Activated CD4-positive, alpha-beta T cell treated with anti-CD3 and anti-CD28 coated beads, Interleukin-2, amount 10 ng/mL, durations not matched to agents 7 days and 5 days (primary cell): ENCODE data around the gene VSX1. TPM values are rescaled to one million over a fixed set of nuclear protein-coding genes. Genes with fewer than 3 reads are reported as not detected.
A peak's percentile ranks its signal among the peaks of the same experiment; 100 is the strongest.

Source experiments
- CTCF ChIA-PET: fragments of 350-600 bp; sonication (Branson Sonifier 250); formaldehyde crosslinking; loops from one replicate; lab custom pipeline; 2021; ENCODE audit warnings: antibody characterized with exemption; lab: Charles Lee
- POLR2A ChIA-PET: fragments of 350-600 bp; sonication (Branson Sonifier 250); formaldehyde crosslinking; loops from one replicate; lab custom pipeline; 2021; ENCODE audit warnings: antibody characterized with exemption; lab: Charles Lee
- DNase-seq: peaks from one replicate; pipeline ENCODE4 v3.0.0-alpha.2; 2020
- H3K27ac Mint-ChIP-seq: one replicate; pipeline ENCODE4 v1.8.0; 2021; ENCODE audit warnings: mild to moderate bottlenecking, moderate library complexity, mixed read lengths
- H3K27me3 Mint-ChIP-seq: one replicate; pipeline ENCODE4 v1.8.0; 2021; ENCODE audit warnings: mixed read lengths
- H3K36me3 Mint-ChIP-seq: one replicate; pipeline ENCODE4 v1.8.0; 2021; ENCODE audit warnings: low read depth, mixed read lengths
- H3K4me1 Mint-ChIP-seq: one replicate; pipeline ENCODE4 v1.8.0; 2021; ENCODE audit warnings: mixed read lengths
- H3K4me3 Mint-ChIP-seq: one replicate; pipeline ENCODE4 v1.8.0; 2021; ENCODE audit warnings: mild to moderate bottlenecking, moderate library complexity, mixed read lengths
- H3K9me3 Mint-ChIP-seq: one replicate; pipeline ENCODE4 v1.8.0; 2021; ENCODE audit warnings: mixed read lengths
- total RNA-seq, 2 experiments: library from RNA; stranded (reverse); gene quantifications; one replicate each; pipeline ENCODE4 v1.2.3, GENCODE V29; 2021

VSX1 gene
- total RNA-seq, 2 experiments from 2014 or later: not detected

GRCh38 chr20:25083773-25084625, 2.1 kb upstream of the VSX1 start:
- CTCF ChIA-PET: interaction anchor here (0.5 kb wide), 1 partner anchor 38 kb away, joined by 3 read pairs; no protein-coding TSS in a partner anchor
- H3K27me3 Mint-ChIP-seq: peaks cover 64% of the 10 kb centered on the region
- H3K4me3 Mint-ChIP-seq: peak overlapping the region; percentile 13
- H3K4me1 Mint-ChIP-seq: peaks cover 17% of the 10 kb centered on the region
- H3K36me3 Mint-ChIP-seq: no peaks in the 10 kb centered on the region
- DNase-seq: peak; percentile 42
- H3K27ac Mint-ChIP-seq: no peak overlapping the region
- H3K9me3 Mint-ChIP-seq: no peaks in the 10 kb centered on the region
- POLR2A ChIA-PET: no interaction called here

DNA sequence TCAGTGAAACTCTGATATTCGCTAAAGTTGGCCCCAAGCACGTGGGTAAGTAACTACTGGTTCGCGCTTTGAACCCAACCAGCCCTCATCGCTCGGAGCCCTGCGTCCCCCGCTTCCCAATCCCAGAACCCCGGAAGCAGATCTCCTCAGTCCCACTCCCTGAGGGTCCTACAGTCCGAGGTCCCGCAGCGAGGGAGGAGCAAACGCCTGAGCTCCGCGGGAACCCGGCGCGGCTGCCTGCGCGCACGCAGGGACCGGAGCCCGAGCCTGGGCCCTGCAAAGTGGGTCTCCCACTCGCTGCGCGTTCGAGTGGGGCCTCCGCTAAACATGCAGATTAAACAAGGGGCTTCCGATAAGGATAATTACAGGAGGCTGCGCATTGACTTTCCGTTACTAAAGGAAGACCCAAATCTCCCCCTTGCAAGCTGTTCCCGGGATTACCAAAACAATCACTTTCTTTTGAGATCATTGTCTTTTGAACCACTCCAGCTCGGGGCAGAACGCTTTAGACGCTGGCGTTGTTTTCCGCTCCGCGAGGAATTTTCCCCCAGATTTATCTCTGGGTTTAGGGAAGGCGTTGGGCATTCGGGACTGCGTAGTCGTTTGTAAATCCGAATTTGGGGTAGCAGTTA, 1.3 kb upstream of the VSX1 start:
- DNase-seq: no peak
- POLR2A ChIA-PET: no interaction called here
- Mint-ChIP-seq H3K4me1 (peaks cover 17% of the 10 kb centered on the region), H3K36me3 (no peaks in the 10 kb centered on the region), H3K27me3 (peaks cover 71% of the 10 kb centered on the region), H3K9me3 (no peaks in the 10 kb centered on the region), H3K27ac (no peak overlapping the region), H3K4me3 (no peak overlapping the region)
- CTCF ChIA-PET: interaction anchor here (1.4 kb wide), 1 partner anchor 91 kb away, joined by 3 read pairs; the partner anchor contains the start of gene APMAP

- CTCF ChIA-PET: interaction anchor here (1.4 kb wide), 1 partner anchor 90 kb away, joined by 3 read pairs; the partner anchor contains the start of gene APMAP
- POLR2A ChIA-PET: no interaction called here
These were observed 545 bp upstream of the VSX1 start for GRCh38 chr20:25082498-25082873.

GRCh38 chr20:25081065-25081729, 744 bp downstream of the VSX1 start:
- Mint-ChIP-seq H3K27me3 (peaks cover 86% of the 10 kb centered on the region), H3K36me3 (no peaks in the 10 kb centered on the region), H3K27ac (no peak overlapping the region), H3K4me3 (no peak overlapping the region), H3K4me1 (peaks cover 20% of the 10 kb centered on the region), H3K9me3 (no peaks in the 10 kb centered on the region)
- ChIA-PET POLR2A (no interaction called here), CTCF (no interaction called here)
- DNase-seq: peak; percentile 47

More at GRCh38 chr20:25082498-25082873, 545 bp upstream of the VSX1 start:
- no peak overlapping the region for H3K4me3 Mint-ChIP-seq
- peaks cover 79% of the 10 kb centered on the region for H3K27me3 Mint-ChIP-seq
- no peak for DNase-seq
- H3K4me1 Mint-ChIP-seq: peaks cover 17% of the 10 kb centered on the region
- no peaks in the 10 kb centered on the region for H3K36me3 Mint-ChIP-seq
- peak overlapping the region; percentile 25 for H3K27ac Mint-ChIP-seq
- no peaks in the 10 kb centered on the region for H3K9me3 Mint-ChIP-seq

- H3K36me3 Mint-ChIP-seq: no peaks in the 10 kb centered on the region
- H3K27me3 Mint-ChIP-seq: peaks cover 82% of the 10 kb centered on the region
- no peak for DNase-seq
- no peaks in the 10 kb centered on the region for H3K9me3 Mint-ChIP-seq
- H3K4me3 Mint-ChIP-seq: no peak overlapping the region
- CTCF ChIA-PET: interaction anchor here (1.1 to 1.5 kb wide), 3 partner anchors 11 to 25 kb away, joined by 3 to 4 read pairs (median 3); no protein-coding TSS in a partner anchor
- peaks cover 17% of the 10 kb centered on the region for H3K4me1 Mint-ChIP-seq
- H3K27ac Mint-ChIP-seq: no peak overlapping the region
- POLR2A ChIA-PET: no interaction called here
These were observed 2.8 kb downstream of the VSX1 start for GRCh38 chr20:25079171-25079570.

DNA sequence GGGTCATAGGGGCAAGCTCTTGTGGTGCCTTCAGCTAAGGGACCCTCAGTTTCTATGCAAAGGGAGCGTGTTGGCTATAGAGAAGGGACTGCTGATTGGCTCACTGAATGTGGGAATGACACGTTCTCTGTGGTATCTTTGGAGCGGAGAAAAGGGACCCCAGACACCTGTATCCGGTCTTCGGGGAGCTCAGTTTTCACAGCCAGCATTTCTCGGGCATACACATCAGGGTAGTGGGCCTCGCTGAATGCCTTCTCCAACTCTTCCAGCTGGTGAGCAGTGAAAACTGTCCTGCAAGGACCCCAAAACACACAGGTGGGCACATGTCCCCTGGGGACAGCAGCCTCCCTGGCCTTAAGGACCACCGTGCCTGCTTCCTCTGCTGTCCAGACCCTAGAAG, 3.3 kb downstream of the VSX1 start:
- peaks cover 13% of the 10 kb centered on the region for H3K4me1 Mint-ChIP-seq
- ChIA-PET POLR2A (no interaction called here), CTCF (interaction anchor here (1.1 to 1.5 kb wide), 3 partner anchors 11 to 24 kb away, joined by 3 to 4 read pairs (median 3); no protein-coding TSS in a partner anchor)
- H3K36me3 Mint-ChIP-seq: no peaks in the 10 kb centered on the region
- no peaks in the 10 kb centered on the region for H3K9me3 Mint-ChIP-seq
- H3K27ac Mint-ChIP-seq: no peak overlapping the region
- no peak overlapping the region for H3K4me3 Mint-ChIP-seq
- H3K27me3 Mint-ChIP-seq: peaks cover 80% of the 10 kb centered on the region
- no peak for DNase-seq

DNA sequence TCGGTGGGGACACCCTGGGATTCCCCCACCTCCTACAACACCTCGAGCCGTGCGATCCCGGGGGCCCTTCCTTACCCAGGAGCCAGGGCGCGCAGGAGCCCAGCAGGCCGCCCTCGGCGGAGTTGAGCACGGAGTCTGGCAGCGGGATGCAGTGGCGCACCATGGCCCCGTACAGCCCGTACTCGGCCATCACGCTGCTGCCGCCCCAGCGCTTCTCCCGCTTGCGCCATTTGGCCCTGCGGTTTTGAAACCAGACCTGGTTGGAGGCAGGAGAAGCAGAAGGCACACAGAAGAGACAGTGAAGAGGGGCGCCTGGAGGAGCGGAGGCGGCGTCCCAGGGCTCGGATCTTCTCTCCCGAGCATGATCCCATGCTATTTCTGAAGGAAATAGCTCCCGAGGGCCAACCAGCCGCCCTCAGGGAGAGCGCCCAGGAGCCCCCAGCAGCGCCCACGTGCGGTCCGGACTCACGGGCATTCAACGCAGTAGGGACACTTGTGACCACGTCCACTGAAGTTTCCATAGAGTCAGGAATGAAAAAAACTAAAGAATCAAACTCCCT, 4.3 kb downstream of the VSX1 start:
- Mint-ChIP-seq H3K36me3 (no peaks in the 10 kb centered on the region), H3K27me3 (peaks cover 79% of the 10 kb centered on the region), H3K4me3 (no peak overlapping the region), H3K9me3 (no peaks in the 10 kb centered on the region), H3K4me1 (peaks cover 9% of the 10 kb centered on the region), H3K27ac (no peak overlapping the region)
- DNase-seq: no peak
- ChIA-PET CTCF (interaction anchor here (1.5 kb wide), 1 partner anchor 10 kb away, joined by 3 read pairs; no protein-coding TSS in a partner anchor), POLR2A (no interaction called here)

- CTCF ChIA-PET: no interaction called here
- H3K4me3 Mint-ChIP-seq: no peak overlapping the region
These were observed 5.0 kb downstream of the VSX1 start for GRCh38 chr20:25076731-25077609.

DNA sequence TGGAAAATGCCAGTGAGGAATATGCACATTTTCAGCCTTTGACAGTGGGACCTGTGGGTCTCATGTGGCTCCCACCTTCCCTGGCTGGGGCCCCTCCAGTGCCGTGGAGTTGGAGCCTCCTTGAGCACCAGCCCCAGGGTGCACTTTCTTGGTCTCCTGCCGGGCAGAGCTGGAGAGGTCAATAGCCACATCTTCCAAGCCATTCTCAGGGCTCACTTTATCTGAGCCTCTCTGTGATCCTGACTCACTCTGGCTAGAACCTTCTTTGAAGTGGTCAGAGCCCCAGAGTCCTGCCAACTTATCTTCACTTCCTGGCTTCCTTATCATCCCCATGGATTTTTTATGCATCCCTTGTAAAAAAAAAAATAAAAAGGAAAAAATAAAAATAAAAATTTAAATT, 5.7 kb downstream of the VSX1 start:
- H3K36me3 Mint-ChIP-seq: no peaks in the 10 kb centered on the region
- ChIA-PET CTCF (no interaction called here), POLR2A (no interaction called here)
- peaks cover 85% of the 10 kb centered on the region for H3K27me3 Mint-ChIP-seq
- no peak overlapping the region for H3K27ac Mint-ChIP-seq
- peaks cover 5% of the 10 kb centered on the region for H3K4me1 Mint-ChIP-seq
- no peak overlapping the region for H3K4me3 Mint-ChIP-seq
- no peak for DNase-seq
- no peaks in the 10 kb centered on the region for H3K9me3 Mint-ChIP-seq

More at GRCh38 chr20:25076731-25077609, 5.0 kb downstream of the VSX1 start:
- no peak overlapping the region for H3K27ac Mint-ChIP-seq
- peaks cover 5% of the 10 kb centered on the region for H3K4me1 Mint-ChIP-seq
- POLR2A ChIA-PET: no interaction called here
- H3K27me3 Mint-ChIP-seq: peaks cover 81% of the 10 kb centered on the region
- H3K9me3 Mint-ChIP-seq: no peaks in the 10 kb centered on the region
- no peaks in the 10 kb centered on the region for H3K36me3 Mint-ChIP-seq
- peak; percentile 17 for DNase-seq

- Mint-ChIP-seq H3K4me1 (peaks cover 3% of the 10 kb centered on the region), H3K4me3 (no peak overlapping the region), H3K27me3 (peaks cover 81% of the 10 kb centered on the region), H3K27ac (no peak overlapping the region), H3K36me3 (no peaks in the 10 kb centered on the region), H3K9me3 (no peaks in the 10 kb centered on the region)
- CTCF ChIA-PET: interaction anchor here (0.6 kb wide), 1 partner anchor 73 kb away, joined by 6 read pairs; no protein-coding TSS in a partner anchor
- POLR2A ChIA-PET: no interaction called here
- no peak for DNase-seq
These were observed 8.4 kb downstream of the VSX1 start for GRCh38 chr20:25073544-25073943.

GRCh38 chr20:25072226-25072811, 9.6 kb downstream of the VSX1 start:
- Mint-ChIP-seq H3K4me3 (no peak overlapping the region), H3K9me3 (no peaks in the 10 kb centered on the region), H3K27me3 (peaks cover 73% of the 10 kb centered on the region), H3K4me1 (peaks cover 3% of the 10 kb centered on the region), H3K36me3 (no peaks in the 10 kb centered on the region), H3K27ac (no peak overlapping the region)
- no peak for DNase-seq
- POLR2A ChIA-PET: no interaction called here
- CTCF ChIA-PET: no interaction called here
